CD14-positive monocyte (primary cell): Measurements from ENCODE around the gene TLCD2. TPM values are rescaled to one million over a fixed set of nuclear protein-coding genes. Genes with fewer than 3 reads are reported as not detected.

Experiments
- DNase-seq, 3 donors: peaks; one replicate each; pipeline ENCODE4 v3.0.0-alpha.2; 2011 to 2022
- H2AFZ ChIP-seq: 2 replicates; pipeline ENCODE4 v1.6.0; 2012; ENCODE audit warnings: mild to moderate bottlenecking, low read depth, low read length, inconsistent platforms; ENCODE audit not compliant: insufficient read depth, poor library complexity, severe bottlenecking
- H3K27ac ChIP-seq, 2 donors: 1 replicate in 1 of 2; 2 replicates in 1 of 2; pipeline ENCODE4 v1.5.1; 2012 to 2013; ENCODE audit warnings: low read length in 2 of 2, control low read depth in 1 of 2, inconsistent platforms in 1 of 2, low read depth in 1 of 2, mild to moderate bottlenecking in 1 of 2
- H3K27me3 ChIP-seq, 2 donors: one replicate each; pipeline versions ENCODE4 v1.6.0 to v1.6.1; 2011 to 2013; ENCODE audit warnings: low read length in 2 of 2; ENCODE audit not compliant: control insufficient read depth in 2 of 2, insufficient read depth in 2 of 2
- H3K36me3 ChIP-seq, 2 donors: replicated peaks in 1 of 2; 1 replicate in 1 of 2; 2 replicates in 1 of 2; pipeline versions ENCODE4 v1.5.1 to v1.6.1; 2012 to 2013; ENCODE audit warnings: low read length in 2 of 2, control low read depth in 1 of 2, inconsistent platforms in 1 of 2, mild to moderate bottlenecking in 1 of 2; ENCODE audit not compliant: insufficient read depth in 2 of 2, control insufficient read depth in 1 of 2
- H3K4me1 ChIP-seq, 2 donors: 1 replicate in 1 of 2; 2 replicates in 1 of 2; pipeline versions ENCODE4 v1.5.1 to v1.6.1; 2012 to 2013; ENCODE audit warnings: low read length in 2 of 2, control low read depth in 1 of 2, inconsistent platforms in 1 of 2, mild to moderate bottlenecking in 1 of 2, moderate library complexity in 1 of 2; ENCODE audit not compliant: insufficient read depth in 2 of 2, control insufficient read depth in 1 of 2
- H3K4me2 ChIP-seq: replicated peaks from 2 replicates; pipeline ENCODE3; 2012; ENCODE audit warnings: low read length, moderate library complexity, mild to moderate bottlenecking; ENCODE audit not compliant: poor library complexity, severe bottlenecking; ENCODE audit errors: extremely low read depth
- H3K4me3 ChIP-seq, 3 experiments: fragments of 200-600 bp in 1 of 3; sonication (generic) in 1 of 3; replicated peaks in 1 of 3; 1 replicate in 2 of 3; 2 replicates in 1 of 3; pipeline ENCODE4 v1.5.1; 2011 to 2013; ENCODE audit warnings: low read length in 3 of 3, mild to moderate bottlenecking in 3 of 3, control low read depth in 2 of 3, low read depth in 2 of 3, inconsistent platforms in 1 of 3, moderate library complexity in 1 of 3
- H3K79me2 ChIP-seq: 2 replicates; pipeline ENCODE4 v1.6.0; 2012; ENCODE audit warnings: mild to moderate bottlenecking, control low read depth, inconsistent platforms, low read length, moderate library complexity; ENCODE audit not compliant: insufficient read depth
- H3K9ac ChIP-seq: 2 replicates; pipeline ENCODE4 v1.6.0; 2017; ENCODE audit warnings: low read length, mild to moderate bottlenecking; ENCODE audit not compliant: insufficient read depth, poor library complexity, severe bottlenecking
- H3K9me3 ChIP-seq, 2 donors: replicated peaks in 1 of 2; 1 replicate in 1 of 2; 2 replicates in 1 of 2; pipeline versions ENCODE4 v1.5.1 to v1.6.1; 2012 to 2013; ENCODE audit warnings: low read length in 2 of 2, control low read depth in 1 of 2; ENCODE audit not compliant: control insufficient read depth in 1 of 2, insufficient read depth in 1 of 2
- H4K20me1 ChIP-seq: 2 replicates; pipeline ENCODE4 v1.6.0; 2012; ENCODE audit warnings: mild to moderate bottlenecking, low read length, control low read depth, moderate library complexity; ENCODE audit not compliant: insufficient read depth
- H3K27ac Mint-ChIP-seq, 7 donors: one replicate each; pipeline ENCODE4 v1.8.0; 2020; ENCODE audit warnings: mild to moderate bottlenecking in 7 of 7, mixed read lengths in 7 of 7, moderate library complexity in 6 of 7, inconsistent platforms in 2 of 7
- H3K27me3 Mint-ChIP-seq, 3 donors: one replicate each; pipeline ENCODE4 v1.8.0; 2021 to 2022; ENCODE audit warnings: low read depth in 3 of 3, mild to moderate bottlenecking in 3 of 3, mixed read lengths in 3 of 3, moderate library complexity in 3 of 3, inconsistent platforms in 1 of 3
- H3K36me3 Mint-ChIP-seq, 2 donors: one replicate each; pipeline ENCODE4 v1.8.0; 2020; ENCODE audit warnings: mixed read lengths in 2 of 2, inconsistent platforms in 1 of 2, mild to moderate bottlenecking in 1 of 2
- H3K4me1 Mint-ChIP-seq: one replicate; pipeline ENCODE4 v1.8.0; 2020; ENCODE audit warnings: mild to moderate bottlenecking, mixed read lengths
- H3K4me3 Mint-ChIP-seq, 2 donors: one replicate each; pipeline ENCODE4 v1.8.0; 2020; ENCODE audit warnings: mild to moderate bottlenecking in 2 of 2, mixed read lengths in 2 of 2, moderate library complexity in 1 of 2
- H3K9me3 Mint-ChIP-seq, 7 donors: one replicate each; pipeline ENCODE4 v1.8.0; 2020 to 2022; ENCODE audit warnings: mixed read lengths in 7 of 7, mild to moderate bottlenecking in 6 of 7, moderate library complexity in 6 of 7, inconsistent platforms in 2 of 7
- WGBS: methylation state at CpG from one replicate; pipeline ENCODE4 v1.1.5; 2013; ENCODE audit warnings: missing lambda C conversion rate; ENCODE audit not compliant: insufficient coverage; 5-methylcytosine and 5-hydroxymethylcytosine counted together
- intact Hi-C, 2 donors: fragments of 100-400 bp; cut with micrococcal nuclease; formaldehyde crosslinking; loops; one replicate each; pipeline versions ENCODE4 v1.15.0 to v1.15.1; 2023
- polyA plus RNA-seq, 3 donors: library from polyadenylated mRNA; depleted of rRNA in 1 of 3; unstranded in 2 of 3; stranded (reverse) in 1 of 3; fragments of 300-500 nt in 2 of 3; fragments of >200 nt in 1 of 3; fragmentation: Illumina TruSeq in 2 of 3; gene quantifications; 1 replicate in 2 of 3; 2 replicates in 1 of 3; pipeline ENCODE4 v1.2.3, GENCODE V29; 2012 to 2021
- TF ChIP-seq, protein P1 (sequence below): fragments of 200-600 bp; IDR thresholded peaks from one replicate; pipeline ENCODE4 v1.8.0; 2022; ENCODE audit warnings: antibody characterized with exemption, mild to moderate bottlenecking

The TLCD2 gene
- polyA plus RNA-seq, 3 donors = 0.03 TPM; not detected in 2

DNA sequence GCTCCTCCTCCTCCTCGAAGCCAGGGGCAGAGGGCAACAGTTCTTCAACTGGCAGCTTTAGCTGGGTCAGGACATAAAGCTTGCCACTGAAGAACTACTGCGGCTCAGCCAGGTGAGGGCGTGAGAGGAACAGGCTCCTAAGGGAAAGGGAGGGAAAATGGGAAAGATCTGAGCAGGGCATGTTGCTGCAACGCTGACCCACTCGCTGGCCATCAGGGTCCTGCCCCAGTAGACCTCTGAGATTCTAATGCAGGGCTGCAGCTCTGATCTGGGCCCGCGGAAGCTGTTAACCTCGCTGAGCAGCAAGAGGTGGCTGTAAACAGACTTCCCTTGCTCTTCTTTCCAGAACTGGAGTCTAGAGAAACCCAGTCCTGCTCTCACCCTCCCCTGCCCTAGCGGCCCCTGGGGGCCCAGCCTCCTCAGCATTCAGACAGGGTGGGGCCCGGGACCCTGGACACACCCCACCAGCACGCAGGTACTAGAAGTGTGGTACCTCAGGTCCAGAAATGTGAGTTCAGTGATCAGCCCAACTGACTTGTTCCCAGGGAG, 3.8 kb upstream of the TLCD2 start:
- H3K36me3 ChIP-seq = peaks cover 19 to 26% of the 10 kb centered on the region in 2 donors
- peak overlapping the region; percentile 81 for H3K4me2 ChIP-seq
- intact Hi-C loops = loop anchor here in 1 of 2 donors (10.0 kb wide), 2 partner anchors 69 to 321 kb away; partner anchors contain the start of genes DPH1, RILP and SCARF1
- no peaks in the 10 kb centered on the region for H3K9me3 ChIP-seq
- peak overlapping the region; percentile 81 to 92 (median 84) for H3K4me3 ChIP-seq
- Mint-ChIP-seq H3K36me3 (peaks cover 35 to 41% of the 10 kb centered on the region in 2 donors), H3K9me3 (peaks cover 0 to 3% (median 0%) of the 10 kb centered on the region in 7 donors), H3K27me3 (peaks cover 15 to 42% (median 21%) of the 10 kb centered on the region in 3 donors), H3K4me1 (peaks cover 49% of the 10 kb centered on the region), H3K27ac (peak overlapping the region in 2 of 7 donors; percentile 54 to 56), H3K4me3 (peak overlapping the region; percentile 91 to 93)
- peaks cover 47 to 57% of the 10 kb centered on the region in 2 donors for H3K4me1 ChIP-seq
- peak in 1 of 3 donors; percentile 7 for DNase-seq
- H2AFZ ChIP-seq = no peak overlapping the region
- 7% methylated on average over 7 of the region's 11 CpGs for WGBS
- TF ChIP-seq, protein P1, sequence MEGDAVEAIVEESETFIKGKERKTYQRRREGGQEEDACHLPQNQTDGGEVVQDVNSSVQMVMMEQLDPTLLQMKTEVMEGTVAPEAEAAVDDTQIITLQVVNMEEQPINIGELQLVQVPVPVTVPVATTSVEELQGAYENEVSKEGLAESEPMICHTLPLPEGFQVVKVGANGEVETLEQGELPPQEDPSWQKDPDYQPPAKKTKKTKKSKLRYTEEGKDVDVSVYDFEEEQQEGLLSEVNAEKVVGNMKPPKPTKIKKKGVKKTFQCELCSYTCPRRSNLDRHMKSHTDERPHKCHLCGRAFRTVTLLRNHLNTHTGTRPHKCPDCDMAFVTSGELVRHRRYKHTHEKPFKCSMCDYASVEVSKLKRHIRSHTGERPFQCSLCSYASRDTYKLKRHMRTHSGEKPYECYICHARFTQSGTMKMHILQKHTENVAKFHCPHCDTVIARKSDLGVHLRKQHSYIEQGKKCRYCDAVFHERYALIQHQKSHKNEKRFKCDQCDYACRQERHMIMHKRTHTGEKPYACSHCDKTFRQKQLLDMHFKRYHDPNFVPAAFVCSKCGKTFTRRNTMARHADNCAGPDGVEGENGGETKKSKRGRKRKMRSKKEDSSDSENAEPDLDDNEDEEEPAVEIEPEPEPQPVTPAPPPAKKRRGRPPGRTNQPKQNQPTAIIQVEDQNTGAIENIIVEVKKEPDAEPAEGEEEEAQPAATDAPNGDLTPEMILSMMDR = no peak
- peaks cover 0 to 20% of the 10 kb centered on the region in 2 donors for H3K27me3 ChIP-seq
- H3K27ac ChIP-seq = no peak overlapping the region
- H3K9ac ChIP-seq = no peak overlapping the region
- H4K20me1 ChIP-seq = peaks cover 59% of the 10 kb centered on the region
- peaks cover 37% of the 10 kb centered on the region for H3K79me2 ChIP-seq

DNA sequence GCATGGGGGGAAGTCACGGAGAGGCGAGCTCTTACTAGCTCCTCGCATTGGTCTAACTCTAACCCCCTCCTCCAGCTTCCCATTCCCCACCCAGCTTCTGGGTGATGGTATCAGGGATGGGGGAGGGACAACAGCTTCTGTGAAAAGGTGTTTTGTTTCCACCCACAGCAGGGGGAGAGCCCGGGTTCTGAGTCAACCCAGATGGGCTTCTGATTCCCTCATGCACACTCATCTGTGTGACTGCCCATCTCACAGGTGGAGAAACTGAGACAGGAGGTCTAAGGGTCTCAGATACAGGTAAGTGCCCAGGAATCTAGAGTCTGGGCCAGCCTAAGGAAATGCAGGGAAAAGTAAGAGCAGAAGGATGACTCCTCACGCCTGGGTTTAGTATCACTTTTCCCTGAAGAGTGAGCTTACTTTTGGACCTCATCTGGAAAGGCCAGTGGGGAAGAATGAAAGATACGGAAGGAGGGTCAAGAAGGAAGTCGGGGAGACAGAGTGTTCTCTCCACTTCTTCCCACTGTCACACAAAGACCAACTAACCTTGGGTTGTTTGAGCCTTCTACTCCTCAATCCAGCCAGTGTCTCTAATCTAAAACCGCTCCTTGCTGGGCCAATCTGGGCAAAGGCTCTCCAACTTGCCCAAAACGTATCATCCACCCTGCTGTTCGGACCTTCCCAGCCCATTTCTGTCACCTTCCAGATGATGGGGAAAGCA, 3.1 kb upstream of the TLCD2 start:
- Histone ChIP-seq H3K9me3 (no peaks in the 10 kb centered on the region), H3K4me3 (peak overlapping the region in 1 of 3 experiments; percentile 81), H3K4me2 (peak overlapping the region; percentile 81), H4K20me1 (peaks cover 59% of the 10 kb centered on the region), H3K79me2 (peaks cover 37% of the 10 kb centered on the region), H3K27me3 (peaks cover 0 to 24% of the 10 kb centered on the region in 2 donors), H3K36me3 (peaks cover 19 to 26% of the 10 kb centered on the region in 2 donors), H2AFZ (no peak overlapping the region), H3K4me1 (peaks cover 44 to 55% of the 10 kb centered on the region in 2 donors), H3K27ac (no peak overlapping the region), H3K9ac (no peak overlapping the region)
- H3K36me3 Mint-ChIP-seq = peaks cover 37 to 41% of the 10 kb centered on the region in 2 donors
- intact Hi-C loops = loop anchor here in 1 of 2 donors (10.0 kb wide), 2 partner anchors 69 to 321 kb away; partner anchors contain the start of genes DPH1, RILP and SCARF1
- peaks cover 49% of the 10 kb centered on the region for H3K4me1 Mint-ChIP-seq
- peaks cover 18 to 49% (median 27%) of the 10 kb centered on the region in 3 donors for H3K27me3 Mint-ChIP-seq
- DNase-seq = no peak
- TF ChIP-seq, protein P1 = no peak
- peaks cover 0 to 4% (median 1%) of the 10 kb centered on the region in 7 donors for H3K9me3 Mint-ChIP-seq
- H3K27ac Mint-ChIP-seq = peak overlapping the region in 1 of 7 donors; percentile 50
- 69% methylated on average over 7 of the region's 10 CpGs for WGBS
- peak overlapping the region; percentile 91 to 93 for H3K4me3 Mint-ChIP-seq
